IPS DF 4.7 (cell line): ENCODE measurements around the gene CDH23.

ENCODE experiments used
- DNase-seq: peaks from one replicate; pipeline ENCODE4 v3.0.0-alpha.2; 2013; ENCODE audit warnings: low spot score; ENCODE audit errors: extremely low read depth

Gene CDH23

DNA sequence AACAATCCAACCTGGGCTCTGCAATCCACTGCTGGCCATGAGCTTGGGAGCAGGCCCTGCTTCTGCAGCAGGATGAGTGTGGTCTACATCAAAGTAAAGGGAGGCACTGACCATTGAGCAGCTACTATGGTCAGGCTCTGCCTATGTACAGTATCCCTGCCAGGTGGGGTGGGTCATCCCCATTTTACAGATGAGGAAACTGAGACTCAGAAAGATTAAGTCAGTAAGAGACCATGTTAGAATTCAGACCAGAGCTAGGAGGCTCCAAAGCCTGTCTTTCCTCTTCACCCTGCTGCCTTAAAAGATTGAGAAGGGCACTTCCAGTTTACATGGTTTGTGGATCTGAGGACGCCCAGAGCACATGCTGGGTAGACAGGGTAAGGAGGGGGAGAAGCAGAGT is 27.1 kb upstream of the CDH23 start:
- DNase-seq, result no peak

DNA sequence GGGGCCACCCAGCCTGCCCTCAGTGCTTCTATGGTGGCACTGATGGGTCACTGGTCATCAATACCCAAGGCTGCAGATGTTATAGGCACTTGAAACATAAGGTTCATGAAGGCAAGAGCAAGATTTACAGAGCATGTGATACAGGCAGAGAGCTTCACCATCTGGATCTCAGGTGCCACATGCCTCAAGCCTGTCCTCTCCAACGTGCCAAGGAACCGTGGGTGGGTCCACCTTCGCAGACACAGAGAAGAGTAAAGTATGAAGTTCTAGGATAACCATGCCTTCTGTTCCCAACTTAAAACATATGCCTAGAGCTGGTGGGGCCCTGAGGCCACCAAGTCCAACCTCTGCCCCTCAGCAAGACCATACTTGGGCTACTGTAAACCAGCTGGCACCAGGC is 26.7 kb upstream of the CDH23 start:
- no peak for DNase-seq

DNA sequence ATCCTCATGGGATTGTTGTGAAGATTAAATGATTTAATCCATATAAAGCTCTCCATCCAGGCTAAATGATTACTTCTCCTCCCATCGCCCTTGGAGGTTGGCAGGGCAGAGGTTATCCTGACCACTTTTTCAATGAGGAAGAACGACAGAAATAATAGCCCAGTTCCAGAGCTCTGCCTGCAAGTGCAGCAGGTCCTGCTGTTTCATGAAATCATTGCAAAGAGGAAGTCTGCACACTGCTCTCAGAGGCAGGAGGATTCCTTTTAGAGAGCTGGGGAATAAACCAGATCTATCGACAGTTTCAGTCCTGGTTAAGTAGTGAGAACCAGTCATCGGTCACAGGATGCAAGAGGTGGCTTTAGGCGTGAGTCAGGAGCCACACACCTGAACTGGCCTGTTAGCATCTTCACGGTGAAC is 25.0 kb upstream of the CDH23 start:
- no peak for DNase-seq

DNA sequence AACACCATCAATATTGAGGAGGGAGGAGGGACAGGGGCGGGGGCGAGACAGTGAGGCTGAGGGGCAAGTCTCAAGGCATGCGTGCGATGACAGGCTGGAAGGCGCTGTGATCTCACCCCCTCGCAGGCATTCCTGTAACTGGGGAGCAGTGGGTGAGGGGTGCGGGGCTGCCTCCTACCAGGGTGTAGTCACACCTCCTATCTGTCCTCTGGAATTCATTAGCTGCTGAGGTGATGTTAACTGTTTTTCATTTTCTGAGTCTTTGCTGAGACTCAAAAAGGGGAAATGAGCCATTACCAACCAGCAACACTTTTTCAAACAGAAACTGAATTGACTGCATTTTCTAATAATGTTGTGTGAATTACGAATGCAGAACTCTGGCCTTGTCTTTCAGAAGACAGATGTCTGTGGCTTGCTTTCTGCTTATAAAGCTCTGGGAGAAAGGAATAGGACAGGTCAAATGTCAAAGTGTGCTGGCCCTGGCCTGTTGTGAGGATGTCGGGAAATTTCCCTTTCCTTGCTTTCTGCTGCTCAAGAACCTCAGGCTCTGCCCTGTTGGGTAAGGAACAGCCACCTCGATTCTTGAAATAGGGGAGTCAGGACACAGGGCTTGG is 23.7 kb upstream of the CDH23 start:
- no peak for DNase-seq

DNA sequence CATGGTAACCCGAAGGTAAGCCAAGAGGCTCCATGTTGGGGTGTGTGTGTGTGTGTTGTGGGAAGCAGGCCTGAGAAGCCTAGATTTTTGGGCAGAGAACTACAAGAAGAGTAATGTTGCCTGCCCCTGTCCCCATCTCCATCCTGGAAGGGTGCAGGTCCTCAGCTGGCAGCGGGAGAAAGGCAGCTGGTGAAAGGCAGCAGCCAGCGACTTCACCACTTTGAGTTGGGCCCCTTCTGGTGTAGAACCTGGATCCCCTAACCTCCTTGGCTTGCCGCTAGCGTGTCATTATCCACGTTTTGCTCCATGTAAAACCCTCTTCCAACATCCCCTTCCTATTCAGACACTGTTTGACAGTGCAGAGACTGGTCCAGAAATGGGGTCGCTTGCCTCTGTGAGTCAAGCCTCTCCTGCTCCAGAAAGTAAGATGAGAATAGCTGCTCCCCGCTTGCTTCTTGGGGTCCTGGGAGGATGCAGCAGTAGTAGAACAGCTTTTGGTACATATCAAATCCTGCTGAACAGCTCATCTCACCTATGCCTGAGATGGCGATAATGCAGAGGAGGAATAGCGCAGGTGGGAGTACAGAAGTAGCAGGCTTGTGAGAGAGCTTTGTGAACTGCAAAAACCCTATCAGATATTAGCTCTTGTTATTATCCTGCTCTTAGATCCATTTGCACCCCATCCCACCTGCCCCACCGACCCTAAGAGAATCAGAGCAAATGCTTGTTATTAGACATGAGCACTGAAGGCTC is 22.1 kb upstream of the CDH23 start:
- no peak for DNase-seq

DNA sequence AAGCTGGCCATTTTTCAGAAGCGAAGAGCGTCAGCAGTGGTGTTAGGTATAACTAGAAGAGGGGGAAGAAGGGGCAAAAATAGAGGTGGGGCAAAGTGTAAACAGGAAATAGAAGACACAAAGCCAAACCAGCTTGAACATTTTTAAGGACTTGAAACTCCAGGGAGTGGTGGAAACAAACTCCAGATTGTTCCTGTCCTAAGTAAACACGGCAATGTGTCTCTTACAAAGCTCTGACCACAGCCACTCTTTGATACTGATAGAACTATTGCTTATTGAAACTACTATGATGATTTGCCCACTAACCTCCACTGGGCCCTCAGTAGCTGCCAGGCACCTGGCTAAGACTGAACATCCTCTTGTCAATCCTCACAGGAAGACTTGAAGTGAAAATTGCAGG is 20.8 kb upstream of the CDH23 start:
- no peak for DNase-seq

DNA sequence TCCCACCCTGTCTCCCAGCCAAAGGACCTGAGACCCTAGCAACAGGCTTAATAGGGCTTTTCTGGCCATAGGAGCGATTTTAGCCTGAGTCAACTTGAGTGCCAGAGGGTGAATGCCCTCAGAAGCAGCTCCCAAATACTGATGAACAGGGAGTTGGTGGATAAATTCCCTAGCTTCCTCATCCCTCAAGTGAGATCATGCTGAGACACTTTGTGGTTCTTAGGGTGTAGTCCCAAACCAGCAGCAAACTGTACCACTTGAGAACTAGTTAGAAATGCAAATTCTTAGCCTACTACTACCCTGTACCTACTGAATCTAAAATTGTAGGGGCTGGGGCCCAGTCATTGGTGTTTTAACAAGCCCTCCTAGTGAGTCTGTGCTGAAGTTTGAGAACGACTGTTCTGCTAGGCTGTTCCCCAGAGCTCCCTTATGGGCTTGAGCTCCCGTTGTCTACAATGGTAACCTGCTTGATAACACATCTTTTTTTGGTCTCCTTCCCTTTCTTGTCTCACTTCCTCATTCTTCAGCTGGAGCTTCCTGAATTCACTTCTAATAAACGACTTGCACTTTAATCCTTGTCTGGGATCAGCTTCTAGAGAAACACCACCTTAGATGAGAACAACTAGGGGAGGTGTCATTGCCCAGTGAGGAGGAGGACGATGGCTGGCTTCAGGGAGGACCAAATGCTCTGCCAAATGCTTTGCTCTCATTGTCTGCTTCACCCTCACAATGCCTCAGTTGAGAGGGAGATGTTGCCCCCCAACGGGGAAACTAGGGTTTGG is 18.2 kb upstream of the CDH23 start:
- DNase-seq, result no peak

DNA sequence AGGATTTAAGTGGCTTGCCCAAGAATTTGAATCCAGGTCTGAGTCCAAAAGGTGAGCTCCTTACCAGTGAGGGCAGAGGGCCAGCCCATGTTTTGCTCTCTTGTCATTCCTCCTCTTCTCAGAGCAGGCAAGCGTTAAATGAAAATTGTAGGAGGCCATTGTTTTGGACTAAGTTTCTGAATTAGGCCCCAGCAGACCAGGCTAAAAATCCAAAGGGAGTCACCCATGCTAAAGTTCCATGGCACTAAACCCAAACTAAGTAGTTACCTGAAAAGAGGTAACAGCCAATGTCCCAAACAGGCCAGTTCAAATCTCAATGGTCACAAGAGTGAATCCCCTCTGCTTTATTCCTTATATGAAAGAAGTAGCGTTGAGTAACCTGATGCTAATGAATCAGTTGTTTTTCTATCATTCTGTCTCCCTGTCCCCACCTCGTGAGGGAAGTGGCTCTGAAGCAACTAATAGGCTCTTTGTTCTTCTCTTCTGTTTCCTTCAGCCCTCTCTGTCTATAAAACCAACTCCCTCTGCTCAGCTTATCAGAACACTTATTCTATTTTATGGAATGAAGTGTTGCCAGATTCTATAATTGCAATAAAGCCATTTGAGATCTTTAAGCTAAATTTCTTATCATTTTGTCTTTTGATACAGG is 17.5 kb upstream of the CDH23 start:
- no peak for DNase-seq

DNA sequence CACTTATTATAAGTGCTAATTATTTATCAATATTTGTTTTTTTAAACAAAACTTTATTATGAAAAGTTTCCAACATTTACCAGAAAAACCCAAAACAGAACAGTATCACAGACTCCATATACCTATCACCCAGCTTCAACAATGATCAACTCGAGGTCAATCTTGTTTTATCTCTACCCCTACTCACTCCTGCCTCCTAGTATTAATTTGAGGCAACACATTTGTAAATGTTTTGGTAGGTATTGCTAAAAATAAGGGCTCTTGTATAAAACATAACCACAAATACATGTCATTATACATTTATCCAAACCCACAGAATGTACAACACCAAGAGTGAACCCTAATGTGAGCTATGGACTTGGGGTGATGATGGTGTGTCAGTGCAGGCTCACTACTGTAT is 15.9 kb upstream of the CDH23 start:
- DNase-seq, result no peak

DNA sequence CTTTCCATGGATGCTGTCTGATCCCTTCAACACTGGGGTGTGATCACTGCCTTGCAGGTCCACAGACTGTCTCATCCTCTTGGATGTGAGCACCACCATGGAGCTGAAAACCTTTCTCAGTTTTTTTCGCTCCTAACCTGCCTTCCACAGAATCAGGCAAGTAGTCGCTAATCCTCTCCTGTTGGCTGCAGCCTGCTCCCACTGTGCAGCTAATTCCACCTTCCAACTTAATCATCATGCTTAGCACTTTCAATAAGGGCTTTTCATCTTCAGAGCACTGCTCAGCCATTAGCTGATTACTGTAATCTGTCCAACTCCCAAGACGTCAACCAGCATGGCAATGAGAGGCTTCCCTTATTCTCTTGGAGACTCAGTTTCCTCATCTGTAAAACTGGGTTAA is 15.1 kb upstream of the CDH23 start:
- no peak for DNase-seq

DNA sequence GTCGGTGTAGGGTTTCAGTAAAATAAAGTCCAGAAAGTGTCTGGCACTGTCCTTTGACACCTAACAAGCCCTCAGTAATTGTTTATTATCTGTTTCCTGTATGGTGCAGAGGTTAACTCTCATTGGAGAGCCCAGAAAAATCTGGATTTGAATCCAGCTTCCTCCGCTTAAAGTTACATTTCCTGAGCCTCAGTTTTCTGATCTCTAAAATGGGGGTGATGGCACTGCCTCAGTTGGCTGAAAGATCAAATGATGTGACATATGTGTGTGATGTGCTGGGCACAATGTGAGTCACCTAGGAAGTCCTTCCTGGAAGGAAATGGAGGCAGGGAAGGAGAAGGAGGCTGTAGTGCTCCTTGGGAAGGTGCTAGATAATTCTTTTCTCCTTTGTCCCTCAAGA is 14.7 kb upstream of the CDH23 start:
- no peak for DNase-seq

DNA sequence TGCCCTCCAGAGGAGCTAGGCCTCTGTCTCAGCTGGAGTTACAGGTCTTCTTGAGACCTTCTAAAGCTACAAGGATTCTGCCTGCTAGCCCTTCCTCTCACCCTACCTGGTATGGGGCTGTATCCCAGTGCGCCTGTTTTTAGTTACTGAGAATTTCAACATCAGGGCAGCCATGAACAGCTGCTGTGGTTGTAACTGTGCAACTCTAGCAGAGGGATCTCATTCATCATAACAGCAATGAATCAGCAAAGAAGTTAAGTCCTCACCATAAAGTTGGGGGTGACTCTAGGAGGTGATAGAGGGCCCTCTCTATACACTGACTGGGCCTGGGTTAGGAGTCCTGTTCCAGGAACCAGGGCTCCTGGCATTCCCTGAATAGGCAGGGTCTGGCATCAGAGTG is 14.0 kb upstream of the CDH23 start:
- DNase-seq, result no peak

DNA sequence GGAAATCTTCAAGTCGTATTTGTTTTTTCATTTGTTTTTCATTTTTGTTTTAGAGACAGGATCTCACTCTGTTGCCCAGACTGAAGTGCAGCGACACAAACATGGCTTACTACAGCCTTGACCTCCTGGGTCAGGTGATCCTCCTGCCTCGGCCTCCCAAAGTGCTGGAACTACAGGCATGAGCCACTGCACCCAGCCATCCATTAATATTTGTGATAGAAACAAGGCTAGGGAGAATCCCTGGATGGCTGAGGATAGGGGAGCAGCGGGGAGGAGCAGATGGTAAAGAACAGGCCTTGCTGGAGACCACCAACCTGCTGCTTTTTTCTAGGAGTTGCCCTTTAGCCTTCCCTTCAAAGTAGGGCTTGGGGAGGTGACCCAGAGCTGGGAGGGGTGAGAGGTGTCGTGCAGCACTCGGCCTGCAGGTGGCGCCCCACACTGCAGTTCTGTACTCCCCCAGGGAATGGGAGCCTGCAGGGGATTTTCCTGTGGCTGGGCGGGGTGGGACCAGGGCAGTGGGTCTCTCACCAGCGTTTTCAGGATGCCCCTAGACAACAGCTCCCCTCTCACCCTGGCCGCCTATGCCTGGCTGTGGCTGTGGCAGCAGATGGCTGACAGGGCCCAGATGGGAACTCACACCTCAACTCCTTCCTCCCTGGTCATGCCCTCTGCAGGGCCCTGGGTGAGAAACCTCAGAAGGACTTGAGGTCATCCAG is 12.6 kb upstream of the CDH23 start:
- DNase-seq, result no peak

DNA sequence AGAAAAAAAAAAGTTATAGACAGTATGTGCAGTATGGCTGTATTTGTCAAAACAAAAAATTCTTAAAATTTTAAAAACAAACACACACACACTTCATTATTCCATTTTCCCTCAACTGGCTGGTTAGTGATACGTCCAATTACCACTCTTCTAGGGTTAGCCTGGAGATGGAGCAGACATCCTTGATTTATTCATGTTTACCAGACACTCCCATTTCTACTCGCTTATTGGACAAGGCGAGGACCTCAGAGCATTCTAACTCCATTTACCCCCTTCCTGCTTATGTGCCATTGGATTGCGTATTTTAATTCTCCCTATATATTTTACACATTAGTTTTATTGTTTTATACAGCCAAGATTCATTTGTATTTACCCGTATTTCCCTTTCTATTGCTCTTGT is 8.5 kb upstream of the CDH23 start:
- DNase-seq, result no peak

DNA sequence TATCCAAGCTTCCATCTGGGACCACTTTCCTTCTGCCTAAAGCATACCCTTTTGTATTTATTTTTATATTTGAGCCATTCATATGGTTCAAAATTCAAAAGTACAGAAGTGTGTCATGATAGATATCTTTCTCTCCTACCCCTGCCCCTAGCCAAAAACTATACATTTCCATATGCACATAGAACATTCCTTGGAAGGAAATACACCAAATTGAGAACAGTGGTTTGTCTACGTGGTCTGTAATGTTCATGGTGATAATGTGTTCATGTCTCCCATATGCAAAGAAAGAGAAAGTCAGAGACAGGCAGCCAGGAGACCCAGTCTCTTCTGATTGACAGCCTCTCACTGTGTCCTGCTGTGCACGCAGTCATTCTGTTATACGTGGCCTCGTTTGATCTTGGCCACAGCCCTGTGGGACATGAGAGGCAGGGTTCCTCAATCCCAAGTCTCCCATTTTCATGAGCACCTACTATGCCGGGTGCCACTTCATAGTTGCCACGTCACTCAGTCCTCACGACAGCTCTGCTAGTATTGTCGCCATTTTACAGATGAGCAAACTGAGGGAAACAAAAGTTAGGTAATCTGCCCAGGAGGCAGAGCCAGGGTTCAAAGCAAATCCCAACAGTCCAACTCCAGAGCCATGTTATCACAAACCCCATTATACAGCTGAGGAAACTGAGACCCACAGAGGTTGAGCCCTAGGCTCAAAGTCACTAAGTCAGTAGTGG is 8.0 kb upstream of the CDH23 start:
- DNase-seq, result no peak

DNA sequence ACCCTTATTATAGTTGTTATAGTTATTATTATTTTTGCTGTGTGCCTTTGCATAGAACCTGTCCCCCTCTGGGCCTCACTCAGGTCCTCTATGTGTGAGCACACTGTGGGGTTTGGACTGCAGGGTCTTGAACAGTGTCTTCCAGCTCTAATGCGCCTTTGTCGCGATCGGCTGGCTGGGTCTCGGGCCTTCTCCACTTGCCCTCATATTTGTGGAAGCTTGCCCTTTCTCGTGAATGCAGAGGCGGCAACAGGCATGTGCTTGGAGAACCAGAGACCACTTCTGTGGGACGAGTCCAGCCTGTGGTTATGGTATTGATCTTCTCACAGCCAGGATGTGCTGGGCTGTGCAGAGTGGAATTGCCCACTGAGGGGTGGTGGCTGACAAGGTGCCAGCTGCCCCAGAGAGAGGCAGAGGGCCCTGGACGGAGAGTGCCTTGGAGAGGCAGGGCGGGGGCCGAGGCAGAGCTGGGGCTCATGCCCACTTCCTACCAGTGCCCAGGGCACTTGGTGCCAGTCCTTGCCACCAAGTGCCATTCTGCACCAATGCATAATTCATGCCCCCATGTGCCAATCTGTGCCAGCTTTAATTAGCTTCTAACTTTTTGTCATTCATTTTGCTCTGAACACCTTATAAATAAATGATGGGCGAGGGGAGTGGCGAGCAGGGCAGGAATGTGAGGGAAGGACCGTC is 6.8 kb upstream of the CDH23 start:
- no peak for DNase-seq

DNA sequence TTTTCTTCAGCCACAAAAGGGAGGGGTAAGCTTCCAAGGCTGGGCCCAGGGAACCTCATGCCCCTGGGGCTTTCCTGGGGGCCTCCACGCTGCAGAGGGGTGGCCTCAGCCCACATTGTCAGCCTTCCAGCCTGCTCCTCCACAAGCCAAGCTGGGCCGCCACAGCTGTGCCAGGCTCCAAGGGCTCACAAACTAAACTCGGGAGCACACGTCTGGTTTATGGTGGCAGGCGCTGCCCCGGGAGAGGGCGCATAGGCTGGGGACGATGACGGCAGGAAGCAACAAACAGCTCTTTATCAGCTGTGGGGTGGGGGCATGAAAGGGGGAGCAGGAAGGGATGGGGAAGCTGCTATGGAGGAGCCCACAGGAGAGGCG is 6.3 kb upstream of the CDH23 start:
- no peak for DNase-seq

DNA sequence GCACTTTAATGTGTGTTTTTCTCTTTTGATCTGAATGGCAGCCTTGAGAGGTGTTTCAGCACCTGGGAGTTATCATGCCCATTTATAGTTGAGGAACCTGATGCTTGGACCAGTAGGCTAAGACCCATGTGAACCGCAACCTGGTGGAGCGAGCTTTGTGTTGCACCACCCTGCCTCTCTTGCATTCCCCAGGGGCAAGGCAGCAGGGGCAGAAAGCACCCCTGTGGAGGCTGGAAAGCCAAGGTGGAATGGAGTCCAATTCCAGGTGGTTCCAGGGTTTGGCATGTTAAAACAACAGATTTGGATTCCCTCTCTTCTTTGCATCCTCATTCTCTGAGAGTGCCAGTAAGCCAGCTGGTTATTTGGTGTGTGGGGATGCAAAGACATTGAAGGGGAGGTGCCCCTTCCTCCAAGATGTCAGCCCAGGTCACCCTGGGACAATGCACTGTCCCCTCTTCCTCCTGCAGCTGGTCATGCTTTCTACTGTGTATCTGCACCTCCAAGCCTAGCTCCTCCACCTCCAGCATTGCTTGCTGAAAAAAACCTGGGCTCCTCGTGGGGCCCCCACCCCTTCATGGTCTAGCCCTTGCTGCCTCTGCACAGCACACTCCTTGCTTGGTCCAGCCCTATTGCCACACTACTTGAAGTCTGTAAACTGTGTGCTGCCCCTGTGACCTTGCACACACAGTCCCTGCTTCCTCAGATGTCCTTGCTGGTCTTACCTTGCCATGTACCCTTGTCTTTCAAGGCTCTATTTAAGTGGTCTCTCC is 5.6 kb upstream of the CDH23 start:
- DNase-seq, result no peak

DNA sequence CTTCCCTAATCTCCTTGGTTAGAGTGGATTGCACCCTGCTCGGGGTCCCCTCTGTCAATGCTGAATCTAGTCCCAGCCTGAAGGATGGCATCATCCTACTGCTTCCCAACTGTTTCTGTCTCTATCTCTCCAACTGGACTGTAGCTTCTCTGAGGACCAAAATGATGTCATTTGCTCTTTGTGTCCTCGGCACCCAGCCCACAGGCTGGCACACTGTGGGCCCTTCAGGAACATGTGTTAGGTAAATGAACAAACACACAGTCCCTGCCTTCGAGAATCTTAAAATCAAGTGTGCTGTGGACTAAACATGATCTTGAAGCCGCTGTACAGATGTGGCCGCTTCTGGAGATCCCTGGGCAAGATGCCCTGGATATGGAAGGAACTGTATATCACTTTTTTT is 5.0 kb upstream of the CDH23 start:
- DNase-seq, result no peak

DNA sequence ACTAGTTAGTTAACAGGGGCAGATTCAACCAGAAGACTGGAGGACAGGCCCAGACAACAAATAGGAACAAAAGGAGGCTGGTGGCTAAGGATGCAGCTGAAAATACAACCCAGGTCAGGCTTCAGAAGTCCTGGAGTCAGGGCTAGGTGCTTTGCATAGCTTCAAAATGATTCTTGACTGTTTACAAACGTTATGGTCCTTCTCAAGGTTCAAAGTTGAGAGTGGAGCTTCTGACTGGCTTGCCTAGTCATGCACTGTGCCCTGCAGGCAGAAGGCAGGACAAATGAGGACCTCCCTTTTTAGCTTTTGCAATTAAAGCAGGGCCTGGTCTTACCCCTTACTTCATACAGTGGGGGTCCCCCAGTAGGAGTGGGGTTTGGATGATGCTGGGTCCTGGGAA is 4.4 kb upstream of the CDH23 start:
- DNase-seq, result no peak
